PC-9 (cell line): ENCODE data around the gene SNX25.

Source experiments
- EZH2 ChIP-seq: fragments of 200-600 bp; sonication (generic); IDR thresholded peaks from 2 replicates; pipeline ENCODE4 v1.8.0; 2017; ENCODE audit warnings: antibody characterized with exemption, low read depth
- TF ChIP-seq, protein P1 (sequence below): fragments of 200-600 bp; sonication (generic); conservative IDR thresholded peaks from 2 replicates; pipeline ENCODE4 v1.6.1; 2017; ENCODE audit warnings: mixed run types, antibody characterized with exemption, mild to moderate bottlenecking, moderate library complexity

- TF ChIP-seq, protein P1, sequence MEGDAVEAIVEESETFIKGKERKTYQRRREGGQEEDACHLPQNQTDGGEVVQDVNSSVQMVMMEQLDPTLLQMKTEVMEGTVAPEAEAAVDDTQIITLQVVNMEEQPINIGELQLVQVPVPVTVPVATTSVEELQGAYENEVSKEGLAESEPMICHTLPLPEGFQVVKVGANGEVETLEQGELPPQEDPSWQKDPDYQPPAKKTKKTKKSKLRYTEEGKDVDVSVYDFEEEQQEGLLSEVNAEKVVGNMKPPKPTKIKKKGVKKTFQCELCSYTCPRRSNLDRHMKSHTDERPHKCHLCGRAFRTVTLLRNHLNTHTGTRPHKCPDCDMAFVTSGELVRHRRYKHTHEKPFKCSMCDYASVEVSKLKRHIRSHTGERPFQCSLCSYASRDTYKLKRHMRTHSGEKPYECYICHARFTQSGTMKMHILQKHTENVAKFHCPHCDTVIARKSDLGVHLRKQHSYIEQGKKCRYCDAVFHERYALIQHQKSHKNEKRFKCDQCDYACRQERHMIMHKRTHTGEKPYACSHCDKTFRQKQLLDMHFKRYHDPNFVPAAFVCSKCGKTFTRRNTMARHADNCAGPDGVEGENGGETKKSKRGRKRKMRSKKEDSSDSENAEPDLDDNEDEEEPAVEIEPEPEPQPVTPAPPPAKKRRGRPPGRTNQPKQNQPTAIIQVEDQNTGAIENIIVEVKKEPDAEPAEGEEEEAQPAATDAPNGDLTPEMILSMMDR: no peak
- no peak for TF ChIP-seq EZH2
Measured at GRCh38 chr4:185381288-185382196, 172.1 kb downstream of the SNX25 start.
